Mesodermal cell (in vitro differentiated cells): ENCODE results near the gene STAMBP.
"Not testable (repeated sequence)": the region's sequence is repeated elsewhere in the genome, so short reads cannot be mapped to it uniquely, and the experiment has no call there.

Source experiments
- H3K27ac ChIP-seq: 2 replicates; pipeline ENCODE4 v1.7.0; 2013; ENCODE audit warnings: mild to moderate bottlenecking, low read depth, low read length, moderate library complexity; ENCODE audit not compliant: severe bottlenecking
- H3K36me3 ChIP-seq: 2 replicates; pipeline ENCODE4 v1.7.1; 2013; ENCODE audit warnings: mild to moderate bottlenecking, low read length, moderate library complexity; ENCODE audit not compliant: control insufficient read depth, insufficient read depth
- H3K4me1 ChIP-seq: one replicate; pipeline ENCODE4 v1.7.1; 2013; ENCODE audit warnings: mild to moderate bottlenecking, low read length; ENCODE audit not compliant: insufficient read depth, control insufficient read depth, poor library complexity, severe bottlenecking
- H3K4me3 ChIP-seq: 2 replicates; pipeline ENCODE4 v1.7.0; 2013; ENCODE audit warnings: low read length, control low read depth, mild to moderate bottlenecking; ENCODE audit not compliant: insufficient read depth, poor library complexity, severe bottlenecking; ENCODE audit errors: extremely low read depth
- H3K9me3 ChIP-seq: 2 replicates; pipeline ENCODE4 v1.7.1; 2013; ENCODE audit warnings: mild to moderate bottlenecking, low read length, moderate library complexity; ENCODE audit not compliant: control insufficient read depth
- WGBS, 2 experiments: methylation state at CpG; one replicate each; pipeline ENCODE4 v1.1.5; 2013; ENCODE audit warnings: missing lambda C conversion rate in 2 of 2; ENCODE audit not compliant: insufficient coverage in 2 of 2; 5-methylcytosine and 5-hydroxymethylcytosine counted together

Gene STAMBP

DNA sequence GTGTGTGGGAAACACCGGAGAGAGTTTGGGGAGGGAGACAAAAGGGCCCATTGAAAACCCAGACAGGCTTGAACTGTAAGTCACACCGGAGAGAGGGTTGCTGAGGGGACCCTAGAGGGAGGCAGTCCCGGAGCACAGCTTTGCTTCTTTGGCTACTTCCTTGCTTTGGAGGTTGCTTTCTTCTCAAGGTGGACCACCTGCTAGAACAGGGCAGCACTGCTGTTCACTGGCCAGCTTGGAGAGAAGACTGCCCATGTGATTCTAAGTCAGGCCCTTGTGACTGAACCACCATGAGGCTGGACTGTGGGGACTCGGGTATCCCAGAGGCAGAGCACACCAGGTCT is 68.5 kb downstream of the STAMBP start:
- Histone ChIP-seq H3K9me3 (no peaks in the 10 kb centered on the region), H3K4me1 (no peaks in the 10 kb centered on the region), H3K4me3 (no peak overlapping the region), H3K36me3 (no peaks in the 10 kb centered on the region), H3K27ac (peak overlapping the region; percentile 16)
- 78% methylated on average over 2 of the region's 4 CpGs for WGBS, 2 experiments

GRCh38 chr2:73897934-73898333 is 69.2 kb downstream of the STAMBP start:
- no peak overlapping the region for H3K27ac ChIP-seq
- H3K4me3 ChIP-seq, result no peak overlapping the region
- 72 to 75% methylated on average over 5 of the region's 6 CpGs for whole genome bisulfite sequencing, 2 experiments
- no peaks in the 10 kb centered on the region for H3K9me3 ChIP-seq
- H3K36me3 ChIP-seq, result no peaks in the 10 kb centered on the region
- H3K4me1 ChIP-seq, result no peaks in the 10 kb centered on the region

GRCh38 chr2:73899801-73900336 is 71.1 kb downstream of the STAMBP start:
- 94 to 98% methylated on average over 4 to 6 of the region's 8 CpGs for WGBS, 2 experiments
- Histone ChIP-seq H3K4me3 (no peak overlapping the region), H3K36me3 (no peaks in the 10 kb centered on the region), H3K27ac (no peak overlapping the region), H3K4me1 (no peaks in the 10 kb centered on the region), H3K9me3 (no peaks in the 10 kb centered on the region)

DNA sequence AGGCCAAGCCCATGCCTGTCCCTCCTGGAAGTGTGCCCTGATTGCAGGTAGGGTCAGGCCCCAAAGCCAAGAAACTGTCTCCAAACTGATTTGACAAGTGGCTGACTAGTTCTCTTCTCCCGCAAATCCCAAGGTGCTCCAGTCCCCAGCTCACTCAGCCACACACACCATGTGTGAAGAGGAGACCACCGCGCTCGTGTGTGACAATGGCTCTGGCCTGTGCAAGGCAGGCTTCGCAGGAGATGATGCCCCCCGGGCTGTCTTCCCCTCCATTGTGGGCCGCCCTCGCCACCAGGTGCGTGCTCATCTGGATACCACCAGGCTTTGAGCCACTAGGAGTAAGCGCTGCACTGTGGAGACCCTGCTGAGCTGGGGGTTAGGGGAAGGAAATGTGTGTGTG is 72.4 kb downstream of the STAMBP start:
- WGBS, 2 experiments, result 89 to 91% methylated on average over 5 to 8 of the region's 10 CpGs
- Histone ChIP-seq H3K4me1 (no peaks in the 10 kb centered on the region), H3K4me3 (no peak overlapping the region), H3K27ac (no peak overlapping the region), H3K9me3 (no peaks in the 10 kb centered on the region), H3K36me3 (no peaks in the 10 kb centered on the region)

GRCh38 chr2:73902284-73902683 is 73.5 kb downstream of the STAMBP start:
- no peak overlapping the region for H3K27ac ChIP-seq
- no peak overlapping the region for H3K4me3 ChIP-seq
- no peaks in the 10 kb centered on the region for H3K9me3 ChIP-seq
- H3K4me1 ChIP-seq, result no peaks in the 10 kb centered on the region
- 81 to 92% methylated on average over 3 to 4 of the region's 4 CpGs for WGBS, 2 experiments
- H3K36me3 ChIP-seq, result no peaks in the 10 kb centered on the region

DNA sequence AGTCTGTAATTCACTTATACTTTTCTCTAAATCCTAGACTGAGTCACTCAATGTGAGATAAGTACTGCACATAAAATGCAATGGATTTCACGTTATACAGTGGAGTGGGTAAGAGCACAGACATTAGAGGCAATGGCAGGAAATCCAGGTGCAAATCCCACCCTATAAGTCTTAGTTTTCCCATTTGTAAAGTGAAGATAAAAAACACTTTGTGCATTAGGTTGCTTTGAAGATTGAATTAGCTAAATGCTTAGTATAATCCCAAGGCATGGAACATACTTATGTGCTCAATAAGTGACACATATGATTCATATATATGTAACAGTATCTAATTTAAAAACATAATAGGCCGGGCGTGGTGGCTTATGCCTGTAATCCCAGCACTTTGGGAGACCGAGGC is 74.6 kb downstream of the STAMBP start:
- 84 to 100% methylated on average over 2 to 3 of the region's 4 CpGs for WGBS, 2 experiments
- Histone ChIP-seq H3K9me3 (no peaks in the 10 kb centered on the region), H3K36me3 (no peaks in the 10 kb centered on the region), H3K4me1 (no peaks in the 10 kb centered on the region), H3K27ac (no peak overlapping the region), H3K4me3 (no peak overlapping the region)

DNA sequence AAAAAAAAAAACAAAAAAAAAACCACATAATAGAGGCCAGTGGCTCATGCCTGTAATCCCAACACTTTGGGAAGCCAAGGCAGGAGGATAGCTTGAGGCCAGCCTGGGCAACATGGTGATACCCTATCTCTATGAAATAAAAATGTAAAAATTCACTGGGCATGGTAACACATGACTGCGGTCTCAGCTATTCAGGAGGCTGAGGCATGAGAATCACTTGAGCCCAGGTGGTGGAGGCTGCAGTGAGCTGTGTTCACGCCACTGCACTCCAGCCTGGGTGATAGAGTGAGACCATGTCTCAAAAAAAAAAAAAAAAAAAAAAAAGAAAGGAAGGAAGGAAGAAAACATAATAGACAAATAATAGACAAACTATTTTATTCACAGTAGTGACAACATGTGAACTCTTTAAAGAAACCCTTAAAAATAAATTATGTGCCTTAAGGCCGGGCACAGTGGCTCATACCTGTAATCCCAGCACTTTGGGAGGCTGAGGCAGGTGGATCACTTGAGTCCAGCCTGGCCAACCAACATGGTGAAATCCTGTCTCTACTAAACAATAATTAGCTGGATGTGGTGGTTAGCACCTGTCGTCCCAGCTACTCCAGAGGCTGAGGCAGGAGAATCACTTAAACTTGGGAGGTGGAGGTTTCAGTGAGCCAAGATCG is 75.3 kb downstream of the STAMBP start:
- not testable (repeated sequence) for H3K27ac ChIP-seq, H3K36me3 ChIP-seq, H3K9me3 ChIP-seq, H3K4me1 ChIP-seq, H3K4me3 ChIP-seq
- 90 to 100% methylated on average over 1 to 2 of the region's 5 CpGs for WGBS, 2 experiments

GRCh38 chr2:73904952-73905351 is 76.2 kb downstream of the STAMBP start:
- no peaks in the 10 kb centered on the region for H3K4me1 ChIP-seq
- no CpG with 5 or more reads among the region's 1 CpG for WGBS, 2 experiments
- H3K9me3 ChIP-seq, result no peaks in the 10 kb centered on the region
- no peaks in the 10 kb centered on the region for H3K36me3 ChIP-seq
- H3K27ac ChIP-seq, result no peak overlapping the region
- no peak overlapping the region for H3K4me3 ChIP-seq

- no peaks in the 10 kb centered on the region for H3K9me3 ChIP-seq
- no peak overlapping the region for H3K27ac ChIP-seq
- H3K4me3 ChIP-seq, result no peak overlapping the region
- no peaks in the 10 kb centered on the region for H3K36me3 ChIP-seq
- 93 to 96% methylated on average over 4 to 5 of the region's 5 CpGs for WGBS, 2 experiments
- no peaks in the 10 kb centered on the region for H3K4me1 ChIP-seq
Measured at GRCh38 chr2:73906847-73907505, 78.2 kb downstream of the STAMBP start.

- H3K27ac ChIP-seq, result no peak overlapping the region
- H3K9me3 ChIP-seq, result no peaks in the 10 kb centered on the region
- no peak overlapping the region for H3K4me3 ChIP-seq
- WGBS, 2 experiments, result 61 to 76% methylated on average over 4 to 5 of the region's 5 CpGs
- no peaks in the 10 kb centered on the region for H3K36me3 ChIP-seq
- H3K4me1 ChIP-seq, result no peaks in the 10 kb centered on the region
Measured at GRCh38 chr2:73907840-73908452, 79.2 kb downstream of the STAMBP start.
